GM12878 (cell line): ENCODE results near the gene FETUB. TPM values are rescaled to one million over a fixed set of nuclear protein-coding genes. Genes with fewer than 3 reads are reported as not detected.

Experiments
- ATAC-seq: fragments of 200-7000 bp; cut with Tn5 transposase; 3 replicates; pipeline ENCODE4 v1.9.1; 2020; ENCODE audit warnings: mild to moderate bottlenecking, moderate library complexity
- BruUV-seq: library from RNA; stranded (reverse); fragments of 400-500 nt; replicated peaks from 2 replicates; lab custom pipeline; 2021; lab: Mats Ljungman, UMichigan
- CTCF ChIA-PET: fragments of 300-600 bp; sonication (Branson Sonifier 250); formaldehyde crosslinking; extraction: SDS; loops from one replicate; lab custom pipeline; 2021; ENCODE audit warnings: inconsistent platforms; lab: Yijun Ruan, JAX
- POLR2A ChIA-PET: fragments of 350-600 bp; formaldehyde crosslinking; extraction: SDS; loops from one replicate; lab custom pipeline; 2021; ENCODE audit warnings: inconsistent platforms; lab: Charles Lee
- RAD21 ChIA-PET: fragments of 300-600 bp; sonication (Branson Sonifier 250); formaldehyde crosslinking; loops from one replicate; lab custom pipeline; 2023; ENCODE audit warnings: antibody characterized with exemption; ENCODE audit not compliant: unreplicated experiment; lab: Charles Lee
- SMC1A ChIA-PET: fragments of 300-600 bp; sonication (Branson Sonifier 250); formaldehyde crosslinking; loops from one replicate; lab custom pipeline; 2023; ENCODE audit not compliant: unreplicated experiment, uncharacterized antibody; lab: Charles Lee
- DNase-seq: peaks from one replicate; pipeline ENCODE4 v3.0.0-alpha.2; 2011; ENCODE audit warnings: low read depth, low spot score
- FAIRE-seq: peaks from 3 replicates; lab custom pipeline; 2011; peaks lifted over from hg19 to GRCh38; lab: Jason Lieb, UNC
- H2AFZ ChIP-seq: 2 replicates; pipeline ENCODE4 v1.6.0; 2011; ENCODE audit warnings: low read depth, low read length, control low read depth; ENCODE audit not compliant: control insufficient read depth
- H3K27ac ChIP-seq: 2 replicates; pipeline ENCODE4 v1.5.1; 2011; ENCODE audit warnings: control low read depth; ENCODE audit not compliant: control insufficient read depth, insufficient read depth
- H3K27me3 ChIP-seq, 2 experiments: replicated peaks in 1 of 2; 2 replicates each; pipeline versions ENCODE4 v1.6.0 to v1.6.1; 2011; ENCODE audit warnings: low read length in 1 of 2; ENCODE audit not compliant: control insufficient read depth in 2 of 2, insufficient read depth in 2 of 2
- H3K36me3 ChIP-seq, 2 experiments: 2 replicates each; pipeline ENCODE4 v1.5.1; 2011; ENCODE audit warnings: low read length in 1 of 2; ENCODE audit not compliant: control insufficient read depth in 2 of 2, insufficient read depth in 2 of 2
- H3K4me1 ChIP-seq: 2 replicates; pipeline ENCODE4 v1.6.1; 2011; ENCODE audit warnings: mild to moderate bottlenecking, low read length, moderate library complexity, mixed read lengths; ENCODE audit not compliant: control insufficient read depth, insufficient read depth
- H3K4me2 ChIP-seq: 2 replicates; pipeline ENCODE4 v1.6.0; 2011; ENCODE audit warnings: control low read depth; ENCODE audit not compliant: control insufficient read depth, insufficient read depth
- H3K4me3 ChIP-seq: fragments of 200-600 bp; sonication (generic); 2 replicates; pipeline ENCODE4 v1.5.1; 2016
- H3K79me2 ChIP-seq: 2 replicates; pipeline ENCODE4 v1.6.0; 2011; ENCODE audit warnings: low read length; ENCODE audit not compliant: control insufficient read depth, insufficient read depth
- H3K9ac ChIP-seq: 2 replicates; pipeline ENCODE4 v1.8.0; 2011; ENCODE audit warnings: low read length, control low read depth, mixed read lengths; ENCODE audit not compliant: control insufficient read depth, insufficient read depth
- H3K9me3 ChIP-seq: replicated peaks from 3 replicates; pipeline ENCODE4 v1.5.1; 2011; ENCODE audit warnings: mild to moderate bottlenecking, low read length; ENCODE audit not compliant: control insufficient read depth, insufficient read depth
- H4K20me1 ChIP-seq: 2 replicates; pipeline ENCODE4 v1.6.0; 2011; ENCODE audit not compliant: control insufficient read depth, insufficient read depth
- ASH2L ChIP-seq: fragments of 300-600, 200-600 bp; sonication (generic); IDR thresholded peaks from 2 replicates; pipeline ENCODE4 v1.6.1; 2017; ENCODE audit warnings: low read depth, mild to moderate bottlenecking, borderline replicate concordance
- ATF3 ChIP-seq: IDR thresholded peaks from 2 replicates; pipeline ENCODE4 v1.6.1; 2011; ENCODE audit warnings: low read depth, mild to moderate bottlenecking, low read length, moderate library complexity, borderline replicate concordance; ENCODE audit errors: extremely low read depth
- BCL3 ChIP-seq: IDR thresholded peaks from 2 replicates; pipeline ENCODE4 v1.6.1; 2011; ENCODE audit warnings: borderline replicate concordance, low read depth, mild to moderate bottlenecking, moderate library complexity, low read length; ENCODE audit not compliant: insufficient read depth, poor library complexity, severe bottlenecking
- BRCA1 ChIP-seq: IDR thresholded peaks from 2 replicates; pipeline ENCODE4 v1.6.1; 2011; ENCODE audit warnings: low read depth, low read length, improper control_type of control experiment
- CBX5 ChIP-seq: sonication (generic); IDR thresholded peaks from 2 replicates; pipeline ENCODE4 v1.6.1; 2016; ENCODE audit warnings: low read depth, moderate library complexity, mild to moderate bottlenecking, inconsistent platforms
- EZH2 ChIP-seq: IDR thresholded peaks from 2 replicates; pipeline ENCODE4 v1.6.1; 2012; ENCODE audit warnings: low read depth, mild to moderate bottlenecking, control low read depth, inconsistent platforms, low read length, borderline replicate concordance; ENCODE audit not compliant: control insufficient read depth
- KLF5 ChIP-seq: fragments of 450-650 bp; IDR thresholded peaks from 2 replicates; pipeline ENCODE4 v1.6.1; 2014; ENCODE audit warnings: mild to moderate bottlenecking; ENCODE audit not compliant: partially characterized antibody
- NBN ChIP-seq: fragments of 450-650 bp; IDR thresholded peaks from 2 replicates; pipeline ENCODE4 v1.6.1; 2016
- PAX5 ChIP-seq: IDR thresholded peaks from 2 replicates; pipeline ENCODE4 v1.6.1; 2011; ENCODE audit warnings: low read depth, low read length, borderline replicate concordance
- RB1 ChIP-seq: fragments of 450-650 bp; formaldehyde crosslinking; IDR thresholded peaks from 2 replicates; pipeline ENCODE4 v1.6.1; 2017; ENCODE audit warnings: mild to moderate bottlenecking, borderline replicate concordance
- SIX5 ChIP-seq: IDR thresholded peaks from 2 replicates; pipeline ENCODE4 v1.6.1; 2011; ENCODE audit warnings: mild to moderate bottlenecking, low read depth, low read length, moderate library complexity; ENCODE audit not compliant: severe bottlenecking
- ZBTB4 ChIP-seq: fragments of 450-650 bp; formaldehyde crosslinking; IDR thresholded peaks from 2 replicates; pipeline ENCODE4 v1.4.0; 2022; ENCODE audit warnings: mild to moderate bottlenecking, moderate library complexity
- ZNF207 ChIP-seq: fragments of 450-650 bp; IDR thresholded peaks from 2 replicates; pipeline ENCODE4 v1.6.1; 2014; ENCODE audit warnings: antibody characterized with exemption, mild to moderate bottlenecking, borderline replicate concordance
- ZNF24 ChIP-seq: fragments of 450-650 bp; IDR thresholded peaks from 2 replicates; pipeline ENCODE4 v1.6.1; 2017; ENCODE audit warnings: antibody characterized with exemption, mild to moderate bottlenecking
- ZNF384 ChIP-seq: IDR thresholded peaks from 2 replicates; pipeline ENCODE4 v1.6.1; 2012; ENCODE audit warnings: low read depth, mild to moderate bottlenecking, low read length, improper control_type of control experiment, borderline replicate concordance
- ZNF622 ChIP-seq: fragments of 450-650 bp; IDR thresholded peaks from 2 replicates; pipeline ENCODE4 v1.6.1; 2017; ENCODE audit warnings: mild to moderate bottlenecking, inconsistent platforms
- in situ Hi-C: fragments of 300-500 bp; cut with MboI; formaldehyde crosslinking; loops from 9 replicates; pipeline ENCODE4 v1.14.3; 2018; ENCODE audit warnings: mixed read lengths
- intact Hi-C: fragments of 100-400 bp; cut with micrococcal nuclease; formaldehyde crosslinking; loops from one replicate; pipeline ENCODE4 v1.14.2; 2022; ENCODE audit not compliant: unreplicated experiment
- polyA plus RNA-seq, 11 experiments: library from polyadenylated mRNA; depleted of rRNA in 4 of 11; unstranded in 6 of 11; stranded (reverse) in 5 of 11; fragments of >200 nt; fragmentation: Nextera tagmentation in 4 of 11; fragmentation: Illumina TruSeq in 1 of 11; extraction: Ambion mirVana in 4 of 11; extraction: Trizol in 1 of 11; gene quantifications; 1 replicate in 1 of 11; 2 replicates in 10 of 11; pipeline versions ENCODE4 v1.2.1 to v1.2.3, GENCODE V29; 2011 to 2016; ENCODE audit warnings: inconsistent platforms in 2 of 11, missing spikeins in 2 of 11, low read depth in 1 of 11
- total RNA-seq, 4 experiments: library from RNA; depleted of rRNA in 3 of 4; stranded (reverse); fragments of >200 nt in 3 of 4; fragmentation: Illumina TruSeq in 1 of 4; extraction: Trizol in 1 of 4; gene quantifications; 2 replicates each; pipeline versions ENCODE4 v1.2.1 to v1.2.3, GENCODE V29; 2013 to 2021

The FETUB gene
- total and polyA plus RNA-seq, 10 of the 15 experiments (the other 5 are each of a cell fraction or from before 2014, with no cell fraction given): not detected

- in situ Hi-C loops (no loop called here), intact Hi-C loops (no loop called here)
- Histone ChIP-seq H3K4me1 (no peaks in the 10 kb centered on the region), H3K27me3 (peaks cover 0 to 2% of the 10 kb centered on the region in 2 experiments; a peak in 2 of 4 replicates), H3K4me2 (no peak overlapping the region), H3K4me3 (no peak overlapping the region), H4K20me1 (no peaks in the 10 kb centered on the region), H3K9me3 (no peaks in the 10 kb centered on the region), H3K9ac (no peak overlapping the region), H3K27ac (no peak overlapping the region), H3K79me2 (no peaks in the 10 kb centered on the region), H3K36me3 (no peaks in the 10 kb centered on the region), H2AFZ (no peak overlapping the region)
- ChIA-PET SMC1A (interaction anchor here (0.7 kb wide), 1 partner anchor 934 kb away, joined by 3 read pairs; no protein-coding TSS in a partner anchor), RAD21 (no interaction called here), CTCF (interaction anchor here (1.3 kb wide), 1 partner anchor 50 kb away, joined by 5 read pairs; no protein-coding TSS in a partner anchor), POLR2A (no interaction called here)
- DNase-seq (no peak), ATAC-seq (no peak), FAIRE-seq (no peak)
- TF ChIP-seq BCL3 (no peak), KLF5 (no peak), ZNF384 (no peak), SIX5 (no peak), ASH2L (no peak), ATF3 (no peak), NBN (no peak), EZH2 (no peak), BRCA1 (no peak), ZNF207 (no peak), ZNF622 (no peak), ZBTB4 (CRISPR knock-in tag) (no peak), RB1 (no peak), CBX5 (no peak), ZNF24 (no peak), PAX5 (no peak)
- TF ChIP-seq, all 136 proteins: peak for 0
- BruUV-seq: no TSS peak
Measured at GRCh38 chr3:186664119-186664495, 23.9 kb downstream of the FETUB start.
